Measurements from ENCODE around the gene TMEM178A. TPM values are rescaled to one million over a fixed set of nuclear protein-coding genes. Genes with fewer than 3 reads are reported as not detected.

Gene TMEM178A
- total and polyA plus RNA-seq, 2 of the 8 experiments (the other 6 are each of a cell fraction or from before 2014, with no cell fraction given): 11.2 to 14.9 TPM

- H4K20me1 ChIP-seq (replicated peaks in 1 of 2; ENCODE audit: control insufficient read depth in 1 of 2, insufficient read depth in 2 of 2, low read length in 2 of 2): no peaks in the 10 kb centered on the region
- no peak overlapping the region for H2AK5ac ChIP-seq (ENCODE audit: low read depth, low read length)
- H3K36me3 ChIP-seq (ENCODE audit: control insufficient read depth in 2 of 4, insufficient read depth in 4 of 4, low read length in 3 of 4): no peaks in the 10 kb centered on the region
- no peak overlapping the region for H2BK15ac ChIP-seq (ENCODE audit: low read length)
- no peak overlapping the region for H2BK5ac ChIP-seq (ENCODE audit: low read depth, low read length)
- no peaks in the 10 kb centered on the region for H3K4me1 ChIP-seq (replicated peaks in 1 of 4; ENCODE audit: control insufficient read depth in 3 of 4, insufficient read depth in 4 of 4, low read length in 3 of 4)
- no peak overlapping the region for H2BK120ac ChIP-seq (replicated peaks; ENCODE audit: low read depth, low read length)
- WGBS, 2 experiments (ENCODE audit: extremely low coverage in 1 of 2, insufficient coverage in 1 of 2, insufficient read length in 1 of 2, insufficient replicate concordance in 2 of 2, low coverage in 1 of 2, low lambda C conversion rate in 2 of 2, missing lambda C conversion rate in 1 of 2): 82% methylated on average over 3 of the region's 3 CpGs; no CpG with 5 or more reads in 1 of the 2 experiments
- FAIRE-seq (no peak), DNase-seq (ENCODE audit: low read depth in 1 of 2, low spot score in 2 of 2) (no peak)
- H4K5ac ChIP-seq (ENCODE audit: insufficient read length, low read depth, low read length): no peak overlapping the region
- no peak overlapping the region for H2BK20ac ChIP-seq (ENCODE audit: low read length)
- POLR2A ChIA-PET (ENCODE audit: partially characterized antibody): no interaction called here
- no peak overlapping the region for H2BK12ac ChIP-seq (ENCODE audit: low read depth, low read length)
- H3K27ac ChIP-seq (ENCODE audit: low read depth, low read length): no peak overlapping the region
- no peak overlapping the region for H3K18ac ChIP-seq (ENCODE audit: extremely low read depth, low read length)
- H3K27me3 ChIP-seq (replicated peaks in 1 of 4; ENCODE audit: control insufficient read depth in 3 of 4, extremely low read depth in 1 of 4, insufficient read depth in 3 of 4, low read length in 3 of 4): no peaks in the 10 kb centered on the region
- no peak overlapping the region for H3K4me3 ChIP-seq (ENCODE audit: extremely low read depth in 1 of 4, insufficient read depth in 2 of 4, low read depth in 3 of 4, low read length in 4 of 4)
- H3K9me3 ChIP-seq (ENCODE audit: insufficient read depth in 2 of 2, low read depth in 1 of 2, low read length in 1 of 2): no peaks in the 10 kb centered on the region
- no peak overlapping the region for H3K56ac ChIP-seq (replicated peaks; ENCODE audit: insufficient read length, low read depth, low read length)
- H3K23ac ChIP-seq (ENCODE audit: insufficient read length): no peak overlapping the region
- H3K9ac ChIP-seq (replicated peaks in 1 of 4; ENCODE audit: extremely low read depth in 1 of 4, low read depth in 3 of 4, low read length in 3 of 4): no peak overlapping the region
- H3K23me2 ChIP-seq (ENCODE audit: low read depth, low read length): no peaks in the 10 kb centered on the region; the same call in 1 of the 2 replicates
- no peak overlapping the region for H4K8ac ChIP-seq (ENCODE audit: extremely low read depth, insufficient read depth, low read length)
- no peaks in the 10 kb centered on the region for H3K79me2 ChIP-seq (ENCODE audit: control insufficient read depth in 1 of 2, insufficient read depth in 2 of 2, low read length in 2 of 2)
- no peak overlapping the region for H4K91ac ChIP-seq (replicated peaks; ENCODE audit: insufficient read length, low read length)
- H3K4me2 ChIP-seq (ENCODE audit: insufficient read depth in 1 of 2, low read depth in 2 of 2, low read length in 2 of 2): no peak overlapping the region
- CTCF ChIA-PET (ENCODE audit: partially characterized antibody): interaction anchor here (12.0 kb wide), 1 partner anchor 19 kb away, joined by 103 read pairs; no protein-coding TSS in a partner anchor
- no peak overlapping the region for H3K14ac ChIP-seq (ENCODE audit: insufficient read length)
- H3K79me1 ChIP-seq (ENCODE audit: low read depth, low read length): no peaks in the 10 kb centered on the region
- no peak overlapping the region for H2AFZ ChIP-seq (ENCODE audit: low read length)
- H3K4ac ChIP-seq (replicated peaks; ENCODE audit: insufficient read length, low read depth, low read length): no peak overlapping the region
- TF ChIP-seq KDM4A (IDR thresholded peaks at IDR 0.05; ENCODE audit: low read depth, low read length, severe bottlenecking) (no peak), RFX5 (IDR thresholded peaks at IDR 0.05; ENCODE audit: borderline replicate concordance, low read depth, low read length) (no peak), SAP30 (IDR thresholded peaks at IDR 0.05; ENCODE audit: insufficient read depth, insufficient replicate concordance, low read length) (no peak), CEBPB (IDR thresholded peaks at IDR 0.05; ENCODE audit: low read depth, low read length) (no peak), KDM1A (IDR thresholded peaks at IDR 0.05; ENCODE audit: borderline replicate concordance, low read length) (no peak), SIN3A (conservative IDR thresholded peaks at IDR 0.05 in 1 of 2, IDR thresholded peaks at IDR 0.05 in 1 of 2; ENCODE audit: low read depth in 1 of 2, low read length in 2 of 2) (no peak), MAFK (IDR thresholded peaks at IDR 0.05; ENCODE audit: low read depth, low read length) (no peak), SP2 (IDR thresholded peaks at IDR 0.05; ENCODE audit: low read length) (no peak), BRCA1 (IDR thresholded peaks at IDR 0.05; ENCODE audit: low read depth, low read length) (no peak), KDM5A (IDR thresholded peaks at IDR 0.05; ENCODE audit: low read length) (no peak), PHF8 (conservative IDR thresholded peaks at IDR 0.05; ENCODE audit: low read depth, low read length) (no peak), HDAC2 (IDR thresholded peaks at IDR 0.05; ENCODE audit: borderline replicate concordance in 1 of 2, low read depth in 2 of 2, low read length in 2 of 2) (no peak), BCL11A (IDR thresholded peaks at IDR 0.05; ENCODE audit: low read depth in 2 of 2, low read length in 2 of 2) (no peak), YY1 (IDR thresholded peaks at IDR 0.05; ENCODE audit: low read depth, low read length) (no peak), RXRA (IDR thresholded peaks at IDR 0.05; ENCODE audit: insufficient read depth, low read depth, low read length) (no peak)
Measured at GRCh38 chr2:39710807-39711206, 45.1 kb downstream of the TMEM178A start.

Data from H1 (cell line).